ENCODE results near the gene BAK1. TPM values are rescaled to one million over a fixed set of nuclear protein-coding genes. Genes with fewer than 3 reads are reported as not detected.

The BAK1 gene
- total and polyA plus RNA-seq, 2 of the 13 experiments (the other 11 are each of a cell fraction or from before 2014, with no cell fraction given) = 15.0 to 23.8 TPM

- peak; percentile 77; the same call in 1 of the 2 replicates for TF ChIP-seq THAP7 (CRISPR knock-in tag; IDR thresholded peaks at IDR 0.05)
- TF ChIP-seq NFAT5 (CRISPR knock-in tag; IDR thresholded peaks at IDR 0.05) = no peak
- TF ChIP-seq, protein P1, sequence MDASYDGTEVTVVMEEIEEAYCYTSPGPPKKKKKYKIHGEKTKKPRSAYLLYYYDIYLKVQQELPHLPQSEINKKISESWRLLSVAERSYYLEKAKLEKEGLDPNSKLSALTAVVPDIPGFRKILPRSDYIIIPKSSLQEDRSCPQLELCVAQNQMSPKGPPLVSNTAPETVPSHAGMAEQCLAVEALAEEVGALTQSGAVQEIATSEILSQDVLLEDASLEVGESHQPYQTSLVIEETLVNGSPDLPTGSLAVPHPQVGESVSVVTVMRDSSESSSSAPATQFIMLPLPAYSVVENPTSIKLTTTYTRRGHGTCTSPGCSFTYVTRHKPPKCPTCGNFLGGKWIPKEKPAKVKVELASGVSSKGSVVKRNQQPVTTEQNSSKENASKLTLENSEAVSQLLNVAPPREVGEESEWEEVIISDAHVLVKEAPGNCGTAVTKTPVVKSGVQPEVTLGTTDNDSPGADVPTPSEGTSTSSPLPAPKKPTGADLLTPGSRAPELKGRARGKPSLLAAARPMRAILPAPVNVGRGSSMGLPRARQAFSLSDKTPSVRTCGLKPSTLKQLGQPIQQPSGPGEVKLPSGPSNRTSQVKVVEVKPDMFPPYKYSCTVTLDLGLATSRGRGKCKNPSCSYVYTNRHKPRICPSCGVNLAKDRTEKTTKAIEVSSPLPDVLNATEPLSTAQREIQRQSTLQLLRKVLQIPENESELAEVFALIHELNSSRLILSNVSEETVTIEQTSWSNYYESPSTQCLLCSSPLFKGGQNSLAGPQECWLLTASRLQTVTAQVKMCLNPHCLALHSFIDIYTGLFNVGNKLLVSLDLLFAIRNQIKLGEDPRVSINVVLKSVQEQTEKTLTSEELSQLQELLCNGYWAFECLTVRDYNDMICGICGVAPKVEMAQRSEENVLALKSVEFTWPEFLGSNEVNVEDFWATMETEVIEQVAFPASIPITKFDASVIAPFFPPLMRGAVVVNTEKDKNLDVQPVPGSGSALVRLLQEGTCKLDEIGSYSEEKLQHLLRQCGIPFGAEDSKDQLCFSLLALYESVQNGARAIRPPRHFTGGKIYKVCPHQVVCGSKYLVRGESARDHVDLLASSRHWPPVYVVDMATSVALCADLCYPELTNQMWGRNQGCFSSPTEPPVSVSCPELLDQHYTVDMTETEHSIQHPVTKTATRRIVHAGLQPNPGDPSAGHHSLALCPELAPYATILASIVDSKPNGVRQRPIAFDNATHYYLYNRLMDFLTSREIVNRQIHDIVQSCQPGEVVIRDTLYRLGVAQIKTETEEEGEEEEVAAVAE (CRISPR knock-in tag; IDR thresholded peaks at IDR 0.05; ENCODE audit: borderline replicate concordance) = peak; percentile 27; the same call in 1 of the 2 replicates
- peak; percentile 65 for TF ChIP-seq ZNF501 (CRISPR knock-in tag; IDR thresholded peaks at IDR 0.05)
- TF ChIP-seq CENPX (CRISPR knock-in tag; IDR thresholded peaks at IDR 0.05) = no peak
- TF ChIP-seq ZNF451 (CRISPR knock-in tag; IDR thresholded peaks at IDR 0.05) = peak; percentile 72; the same call in 1 of the 2 replicates
- 0 out of 2 replicates have a peak, but pooled peaks have one; percentile 52 for TF ChIP-seq BORCS8-MEF2B (CRISPR knock-in tag; IDR thresholded peaks at IDR 0.05)
- peak; percentile 13; the same call in 1 of the 2 replicates for TF ChIP-seq ZNF383 (CRISPR knock-in tag; IDR thresholded peaks at IDR 0.05; ENCODE audit: borderline replicate concordance)
- no peak for TF ChIP-seq ZNF678 (CRISPR knock-in tag; IDR thresholded peaks at IDR 0.05)
- no peak for TF ChIP-seq JUNB (CRISPR knock-in tag; IDR thresholded peaks at IDR 0.05; ENCODE audit: borderline replicate concordance)
- no peak for TF ChIP-seq FOXM1 (CRISPR knock-in tag; IDR thresholded peaks at IDR 0.05)
- no peak for TF ChIP-seq PCBP2 (optimal IDR thresholded peaks at IDR 0.05; ENCODE audit: low read depth, low read length, poor library complexity, severe bottlenecking)
- peak; percentile 81 for TF ChIP-seq NFYC (CRISPR knock-in tag; IDR thresholded peaks at IDR 0.05)
- TF ChIP-seq, protein P2, sequence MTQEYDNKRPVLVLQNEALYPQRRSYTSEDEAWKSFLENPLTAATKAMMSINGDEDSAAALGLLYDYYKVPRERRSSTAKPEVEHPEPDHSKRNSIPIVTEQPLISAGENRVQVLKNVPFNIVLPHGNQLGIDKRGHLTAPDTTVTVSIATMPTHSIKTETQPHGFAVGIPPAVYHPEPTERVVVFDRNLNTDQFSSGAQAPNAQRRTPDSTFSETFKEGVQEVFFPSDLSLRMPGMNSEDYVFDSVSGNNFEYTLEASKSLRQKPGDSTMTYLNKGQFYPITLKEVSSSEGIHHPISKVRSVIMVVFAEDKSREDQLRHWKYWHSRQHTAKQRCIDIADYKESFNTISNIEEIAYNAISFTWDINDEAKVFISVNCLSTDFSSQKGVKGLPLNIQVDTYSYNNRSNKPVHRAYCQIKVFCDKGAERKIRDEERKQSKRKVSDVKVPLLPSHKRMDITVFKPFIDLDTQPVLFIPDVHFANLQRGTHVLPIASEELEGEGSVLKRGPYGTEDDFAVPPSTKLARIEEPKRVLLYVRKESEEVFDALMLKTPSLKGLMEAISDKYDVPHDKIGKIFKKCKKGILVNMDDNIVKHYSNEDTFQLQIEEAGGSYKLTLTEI (CRISPR knock-in tag; conservative IDR thresholded peaks at IDR 0.05) = no peak
- peak; percentile 56; the same call in 1 of the 2 replicates for TF ChIP-seq RNF2 (conservative IDR thresholded peaks at IDR 0.05; ENCODE audit: low read depth)
- no peak for TF ChIP-seq PTBP1 (IDR thresholded peaks at IDR 0.05; ENCODE audit: low read depth, low read length, poor library complexity, severe bottlenecking)
Measured at GRCh38 chr6:33579828-33580714, at the start of gene BAK1 (continued).

All from HepG2 (cell line).